ENCODE measurements around the gene LTF.

Gene LTF

DNA sequence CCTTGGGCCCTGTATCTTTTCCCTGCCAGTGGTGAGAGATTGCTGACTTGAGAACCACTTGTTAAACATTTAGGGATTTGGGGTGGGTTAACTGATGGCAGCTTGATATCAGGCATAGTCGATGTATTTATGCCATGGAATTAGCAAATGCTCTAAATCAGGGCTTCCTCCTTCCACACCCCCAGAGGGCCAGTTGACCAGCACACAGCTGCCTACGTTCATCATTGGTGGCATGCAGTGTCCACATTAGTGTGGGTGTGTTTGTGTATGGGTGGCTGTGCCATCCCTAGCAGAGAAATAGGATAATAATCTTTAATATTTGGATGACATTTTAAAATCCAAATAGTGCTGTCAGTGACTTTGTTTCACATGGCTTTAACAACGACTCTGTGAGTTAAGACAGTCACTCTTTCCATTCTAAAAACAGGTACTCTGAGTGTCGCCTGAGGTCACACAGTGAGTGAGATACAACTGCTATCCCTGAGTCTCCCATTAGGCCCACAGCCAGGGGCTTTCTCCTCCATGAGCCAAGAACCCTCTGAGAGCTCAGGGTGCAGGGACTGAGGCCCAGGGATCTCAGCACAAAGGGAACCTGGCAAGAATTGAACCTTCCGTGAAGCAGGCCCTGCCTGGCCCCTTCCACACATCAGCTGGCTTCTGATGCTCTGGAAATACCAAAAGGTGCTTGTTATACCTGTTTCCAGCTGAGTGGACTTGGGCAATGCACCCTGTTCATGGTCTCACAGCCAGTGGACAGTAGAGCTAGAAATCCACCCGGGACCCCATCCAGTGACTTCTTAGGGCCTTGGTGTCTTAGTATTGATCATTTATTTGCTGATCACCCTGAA lies 4.3 kb upstream of the LTF start:
- no peak overlapping the region for H2AFZ ChIP-seq (ENCODE audit: low read length, unreplicated experiment)
- H3K27me3 ChIP-seq (ENCODE audit: insufficient read depth, low read length): peaks cover 57% of the 10 kb centered on the region
- H3K4me1 ChIP-seq (ENCODE audit: control insufficient read depth, insufficient read depth, low read length, unreplicated experiment): peaks cover 6% of the 10 kb centered on the region
- no peaks in the 10 kb centered on the region for H3K36me3 ChIP-seq (ENCODE audit: insufficient read depth, low read length)
- no peak overlapping the region for H3K27ac ChIP-seq (ENCODE audit: low read depth, low read length)
- no peak overlapping the region for H3K4me3 ChIP-seq (ENCODE audit: low read depth, low read length)
- no peaks in the 10 kb centered on the region for H3K79me2 ChIP-seq (ENCODE audit: control insufficient read depth, insufficient read depth, low read length, unreplicated experiment)

DNA sequence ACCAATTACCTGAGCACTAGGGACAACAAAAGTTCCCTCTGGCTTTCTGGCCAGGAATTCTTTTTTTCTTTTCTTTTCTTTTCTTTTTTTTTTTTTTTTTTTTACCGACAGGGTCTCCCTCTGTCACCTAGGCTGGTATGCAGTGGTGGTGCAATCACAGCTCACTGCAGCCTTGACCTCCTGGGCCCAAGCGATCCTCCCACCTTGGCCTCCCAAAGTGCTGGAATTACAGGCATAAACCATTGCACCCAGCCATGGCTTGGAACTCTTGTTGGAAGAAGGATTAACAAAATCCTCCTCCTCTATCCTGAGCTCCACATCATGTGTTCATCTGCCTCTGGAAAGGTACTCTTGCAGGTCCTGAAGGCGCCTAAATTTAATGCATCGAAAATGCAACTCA lies 2.9 kb upstream of the LTF start:
- H3K36me3 ChIP-seq (ENCODE audit: insufficient read depth, low read length): no peaks in the 10 kb centered on the region
- peaks cover 49% of the 10 kb centered on the region for H3K27me3 ChIP-seq (ENCODE audit: insufficient read depth, low read length)
- no peak overlapping the region for H3K4me3 ChIP-seq (ENCODE audit: low read depth, low read length)
- no peak overlapping the region for H2AFZ ChIP-seq (ENCODE audit: low read length, unreplicated experiment)
- H3K27ac ChIP-seq (ENCODE audit: low read depth, low read length): no peak overlapping the region
- peaks cover 15% of the 10 kb centered on the region for H3K4me1 ChIP-seq (ENCODE audit: control insufficient read depth, insufficient read depth, low read length, unreplicated experiment)
- no peaks in the 10 kb centered on the region for H3K79me2 ChIP-seq (ENCODE audit: control insufficient read depth, insufficient read depth, low read length, unreplicated experiment)

DNA sequence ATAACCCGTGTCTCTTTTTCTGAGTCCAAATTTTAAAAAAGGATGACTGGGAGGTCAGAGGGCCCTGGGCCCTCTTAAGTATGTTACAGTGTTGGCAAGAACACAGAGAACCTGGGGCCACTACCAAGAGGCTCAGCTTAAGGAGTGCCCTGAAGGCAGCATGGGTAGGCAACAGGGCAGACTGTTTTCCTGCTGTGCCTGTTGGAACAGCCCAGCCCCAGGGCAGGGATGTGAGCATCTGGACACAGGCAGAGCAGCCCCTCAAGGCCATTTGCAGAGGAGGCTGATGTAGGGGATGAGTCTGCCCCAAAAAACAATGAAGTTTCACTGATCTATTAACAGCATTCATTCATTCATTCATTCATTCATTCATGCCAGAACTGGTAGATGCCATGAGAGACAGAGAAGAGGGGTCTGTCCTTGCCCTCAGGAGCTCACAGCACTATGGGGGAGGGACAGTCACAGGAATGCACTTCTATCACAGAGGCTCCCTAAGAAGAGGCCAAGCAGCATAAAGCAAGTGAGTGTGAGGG lies 2.2 kb upstream of the LTF start:
- peaks cover 18% of the 10 kb centered on the region for H3K4me1 ChIP-seq (ENCODE audit: control insufficient read depth, insufficient read depth, low read length, unreplicated experiment)
- H2AFZ ChIP-seq (ENCODE audit: low read length, unreplicated experiment): no peak overlapping the region
- H3K36me3 ChIP-seq (ENCODE audit: insufficient read depth, low read length): no peaks in the 10 kb centered on the region
- H3K4me3 ChIP-seq (ENCODE audit: low read depth, low read length): no peak overlapping the region
- H3K27me3 ChIP-seq (ENCODE audit: insufficient read depth, low read length): peaks cover 45% of the 10 kb centered on the region
- H3K27ac ChIP-seq (ENCODE audit: low read depth, low read length): no peak overlapping the region
- H3K79me2 ChIP-seq (ENCODE audit: control insufficient read depth, insufficient read depth, low read length, unreplicated experiment): no peaks in the 10 kb centered on the region

DNA sequence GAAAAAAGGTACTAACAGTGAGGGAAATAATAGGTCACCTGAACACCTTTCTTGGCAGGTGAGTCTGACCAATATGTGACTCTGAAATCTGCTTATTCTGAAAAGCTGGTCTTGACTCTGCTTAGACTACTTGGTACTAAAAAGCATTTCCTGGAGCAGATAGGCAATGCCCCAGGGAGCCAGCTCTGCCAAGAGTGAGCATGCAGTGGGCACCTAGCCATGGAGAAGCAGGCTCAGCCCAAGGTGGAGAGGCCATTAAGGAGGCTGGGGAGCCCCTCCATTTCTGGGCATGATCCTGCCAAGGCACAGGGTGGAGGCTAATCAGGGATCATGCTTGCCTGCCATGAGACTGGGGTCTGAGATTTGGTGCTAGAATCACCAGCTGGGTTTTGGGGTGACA lies 1.6 kb upstream of the LTF start:
- H3K4me3 ChIP-seq (ENCODE audit: low read depth, low read length): no peak overlapping the region
- no peaks in the 10 kb centered on the region for H3K36me3 ChIP-seq (ENCODE audit: insufficient read depth, low read length)
- no peaks in the 10 kb centered on the region for H3K79me2 ChIP-seq (ENCODE audit: control insufficient read depth, insufficient read depth, low read length, unreplicated experiment)
- H3K27me3 ChIP-seq (ENCODE audit: insufficient read depth, low read length): peaks cover 45% of the 10 kb centered on the region
- H2AFZ ChIP-seq (ENCODE audit: low read length, unreplicated experiment): no peak overlapping the region
- no peak overlapping the region for H3K27ac ChIP-seq (ENCODE audit: low read depth, low read length)
- H3K4me1 ChIP-seq (ENCODE audit: control insufficient read depth, insufficient read depth, low read length, unreplicated experiment): peaks cover 18% of the 10 kb centered on the region

GRCh38 chr3:46465196-46465520 lies 453 bp upstream of the LTF start:
- Histone ChIP-seq H3K36me3 (ENCODE audit: insufficient read depth, low read length) (no peaks in the 10 kb centered on the region), H3K27me3 (ENCODE audit: insufficient read depth, low read length) (peaks cover 44% of the 10 kb centered on the region), H3K27ac (ENCODE audit: low read depth, low read length) (no peak overlapping the region), H3K4me3 (ENCODE audit: low read depth, low read length) (no peak overlapping the region), H3K4me1 (ENCODE audit: control insufficient read depth, insufficient read depth, low read length, unreplicated experiment) (peaks cover 18% of the 10 kb centered on the region), H3K79me2 (ENCODE audit: control insufficient read depth, insufficient read depth, low read length, unreplicated experiment) (no peaks in the 10 kb centered on the region), H2AFZ (ENCODE audit: low read length, unreplicated experiment) (no peak overlapping the region)

GRCh38 chr3:46463868-46464241 lies 850 bp downstream of the LTF start:
- Histone ChIP-seq H3K27ac (ENCODE audit: low read depth, low read length) (no peak overlapping the region), H3K79me2 (ENCODE audit: control insufficient read depth, insufficient read depth, low read length, unreplicated experiment) (no peaks in the 10 kb centered on the region), H3K36me3 (ENCODE audit: insufficient read depth, low read length) (no peaks in the 10 kb centered on the region), H3K27me3 (ENCODE audit: insufficient read depth, low read length) (peaks cover 50% of the 10 kb centered on the region), H3K4me1 (ENCODE audit: control insufficient read depth, insufficient read depth, low read length, unreplicated experiment) (peaks cover 18% of the 10 kb centered on the region), H2AFZ (ENCODE audit: low read length, unreplicated experiment) (no peak overlapping the region), H3K4me3 (ENCODE audit: low read depth, low read length) (no peak overlapping the region)

- Histone ChIP-seq H3K27me3 (ENCODE audit: insufficient read depth, low read length) (peaks cover 50% of the 10 kb centered on the region), H3K4me3 (ENCODE audit: low read depth, low read length) (no peak overlapping the region), H2AFZ (ENCODE audit: low read length, unreplicated experiment) (no peak overlapping the region), H3K4me1 (ENCODE audit: control insufficient read depth, insufficient read depth, low read length, unreplicated experiment) (peaks cover 18% of the 10 kb centered on the region), H3K36me3 (ENCODE audit: insufficient read depth, low read length) (no peaks in the 10 kb centered on the region), H3K79me2 (ENCODE audit: control insufficient read depth, insufficient read depth, low read length, unreplicated experiment) (no peaks in the 10 kb centered on the region), H3K27ac (ENCODE audit: low read depth, low read length) (no peak overlapping the region)
Measured at GRCh38 chr3:46463120-46463867, 1.4 kb downstream of the LTF start.

DNA sequence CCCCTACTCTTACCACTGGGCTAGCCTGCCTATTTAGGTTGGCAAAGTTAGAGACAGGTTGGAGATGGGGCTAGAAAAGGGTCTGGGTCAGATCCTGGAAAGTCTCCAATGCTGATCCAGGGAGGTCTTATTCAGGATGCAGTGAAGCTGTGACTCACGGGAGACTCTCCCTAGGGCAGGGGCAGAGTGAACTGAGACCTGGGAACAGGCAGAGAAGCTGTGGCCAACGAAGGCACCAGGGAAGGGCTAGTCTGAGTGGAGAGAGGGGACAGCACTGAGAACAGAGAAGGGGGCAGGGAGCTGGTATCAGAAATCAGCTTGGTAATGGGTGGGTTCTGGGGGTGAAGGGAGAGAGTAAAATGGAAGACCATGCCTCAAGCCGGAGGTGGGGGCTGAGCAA lies 2.2 kb downstream of the LTF start:
- no peak overlapping the region for H3K27ac ChIP-seq (ENCODE audit: low read depth, low read length)
- no peaks in the 10 kb centered on the region for H3K36me3 ChIP-seq (ENCODE audit: insufficient read depth, low read length)
- no peaks in the 10 kb centered on the region for H3K79me2 ChIP-seq (ENCODE audit: control insufficient read depth, insufficient read depth, low read length, unreplicated experiment)
- no peak overlapping the region for H2AFZ ChIP-seq (ENCODE audit: low read length, unreplicated experiment)
- peaks cover 50% of the 10 kb centered on the region for H3K27me3 ChIP-seq (ENCODE audit: insufficient read depth, low read length)
- H3K4me1 ChIP-seq (ENCODE audit: control insufficient read depth, insufficient read depth, low read length, unreplicated experiment): peaks cover 18% of the 10 kb centered on the region
- no peak overlapping the region for H3K4me3 ChIP-seq (ENCODE audit: low read depth, low read length)

DNA sequence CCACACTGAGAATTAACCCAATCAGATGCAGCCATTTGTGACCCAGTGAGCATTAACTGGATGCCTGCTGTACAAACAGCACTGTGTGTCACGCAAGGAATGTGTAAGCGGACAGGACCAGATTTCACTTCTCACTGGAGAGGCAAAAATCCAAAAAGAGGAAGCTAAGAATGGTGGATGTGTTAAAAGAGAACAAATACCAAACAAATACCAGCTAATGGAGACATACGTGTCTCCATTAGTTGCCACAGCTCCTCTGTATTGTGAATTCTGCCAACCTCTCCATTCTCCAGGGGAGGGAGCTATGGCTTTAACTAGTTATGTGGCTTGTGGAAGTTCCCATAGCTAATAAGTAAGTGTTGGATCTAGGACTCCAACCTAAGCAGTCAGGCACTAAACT lies 2.6 kb downstream of the LTF start:
- no peak overlapping the region for H2AFZ ChIP-seq (ENCODE audit: low read length, unreplicated experiment)
- H3K4me1 ChIP-seq (ENCODE audit: control insufficient read depth, insufficient read depth, low read length, unreplicated experiment): peaks cover 18% of the 10 kb centered on the region
- no peaks in the 10 kb centered on the region for H3K36me3 ChIP-seq (ENCODE audit: insufficient read depth, low read length)
- H3K79me2 ChIP-seq (ENCODE audit: control insufficient read depth, insufficient read depth, low read length, unreplicated experiment): no peaks in the 10 kb centered on the region
- peaks cover 50% of the 10 kb centered on the region for H3K27me3 ChIP-seq (ENCODE audit: insufficient read depth, low read length)
- no peak overlapping the region for H3K27ac ChIP-seq (ENCODE audit: low read depth, low read length)
- H3K4me3 ChIP-seq (ENCODE audit: low read depth, low read length): no peak overlapping the region

- H3K27me3 ChIP-seq (ENCODE audit: insufficient read depth, low read length): peaks cover 56% of the 10 kb centered on the region
- peaks cover 13% of the 10 kb centered on the region for H3K4me1 ChIP-seq (ENCODE audit: control insufficient read depth, insufficient read depth, low read length, unreplicated experiment)
Measured at GRCh38 chr3:46460051-46460450, 4.7 kb downstream of the LTF start.

GRCh38 chr3:46456118-46456517 lies 8.6 kb downstream of the LTF start:
- Histone ChIP-seq H2AFZ (ENCODE audit: low read length, unreplicated experiment) (no peak overlapping the region), H3K36me3 (ENCODE audit: insufficient read depth, low read length) (no peaks in the 10 kb centered on the region), H3K27me3 (ENCODE audit: insufficient read depth, low read length) (peaks cover 66% of the 10 kb centered on the region), H3K4me1 (ENCODE audit: control insufficient read depth, insufficient read depth, low read length, unreplicated experiment) (no peaks in the 10 kb centered on the region), H3K79me2 (ENCODE audit: control insufficient read depth, insufficient read depth, low read length, unreplicated experiment) (no peaks in the 10 kb centered on the region), H3K4me3 (ENCODE audit: low read depth, low read length) (no peak overlapping the region), H3K27ac (ENCODE audit: low read depth, low read length) (no peak overlapping the region)

More at GRCh38 chr3:46460051-46460450, 4.7 kb downstream of the LTF start:
- Histone ChIP-seq H3K36me3 (ENCODE audit: insufficient read depth, low read length) (no peaks in the 10 kb centered on the region), H2AFZ (ENCODE audit: low read length, unreplicated experiment) (no peak overlapping the region), H3K79me2 (ENCODE audit: control insufficient read depth, insufficient read depth, low read length, unreplicated experiment) (no peaks in the 10 kb centered on the region), H3K4me3 (ENCODE audit: low read depth, low read length) (no peak overlapping the region), H3K27ac (ENCODE audit: low read depth, low read length) (no peak overlapping the region)
